ENCODE results near the gene DHX40.
A peak's percentile ranks its signal among the peaks of the same experiment; 100 is the strongest.

DNA sequence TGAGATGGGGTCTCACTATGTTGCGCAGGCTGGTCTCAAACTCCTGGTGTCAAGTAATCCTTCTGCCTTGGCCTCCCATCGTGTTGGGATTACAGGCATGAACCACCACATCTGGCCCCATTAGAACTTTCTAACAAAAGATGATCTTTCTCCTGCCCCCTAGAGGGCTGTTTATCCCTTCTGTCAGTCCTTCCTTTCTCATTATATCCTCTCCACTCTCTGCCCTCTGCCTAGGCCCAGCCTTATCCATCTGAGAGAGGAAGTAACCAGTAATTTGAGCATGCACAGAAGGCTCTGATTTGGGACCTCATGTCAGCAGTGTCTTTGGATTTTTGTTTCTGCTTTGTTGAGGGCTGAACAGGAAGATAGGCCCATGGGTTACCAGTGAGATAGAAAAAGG is 4.4 kb upstream of the DHX40 start:
- TF ChIP-seq, protein P1, sequence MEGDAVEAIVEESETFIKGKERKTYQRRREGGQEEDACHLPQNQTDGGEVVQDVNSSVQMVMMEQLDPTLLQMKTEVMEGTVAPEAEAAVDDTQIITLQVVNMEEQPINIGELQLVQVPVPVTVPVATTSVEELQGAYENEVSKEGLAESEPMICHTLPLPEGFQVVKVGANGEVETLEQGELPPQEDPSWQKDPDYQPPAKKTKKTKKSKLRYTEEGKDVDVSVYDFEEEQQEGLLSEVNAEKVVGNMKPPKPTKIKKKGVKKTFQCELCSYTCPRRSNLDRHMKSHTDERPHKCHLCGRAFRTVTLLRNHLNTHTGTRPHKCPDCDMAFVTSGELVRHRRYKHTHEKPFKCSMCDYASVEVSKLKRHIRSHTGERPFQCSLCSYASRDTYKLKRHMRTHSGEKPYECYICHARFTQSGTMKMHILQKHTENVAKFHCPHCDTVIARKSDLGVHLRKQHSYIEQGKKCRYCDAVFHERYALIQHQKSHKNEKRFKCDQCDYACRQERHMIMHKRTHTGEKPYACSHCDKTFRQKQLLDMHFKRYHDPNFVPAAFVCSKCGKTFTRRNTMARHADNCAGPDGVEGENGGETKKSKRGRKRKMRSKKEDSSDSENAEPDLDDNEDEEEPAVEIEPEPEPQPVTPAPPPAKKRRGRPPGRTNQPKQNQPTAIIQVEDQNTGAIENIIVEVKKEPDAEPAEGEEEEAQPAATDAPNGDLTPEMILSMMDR (conservative IDR thresholded peaks at IDR 0.05) = peak; percentile 50
- TF ChIP-seq ZFX (IDR thresholded peaks at IDR 0.05) = no peak
